Testis (tissue), 3 donors: ENCODE measurements around the gene RAPGEF5. TPM values are rescaled to one million over a fixed set of nuclear protein-coding genes. Genes with fewer than 3 reads are reported as not detected.

Experiments used
- DNase-seq: peaks from one replicate; pipeline ENCODE4 v3.0.0-alpha.2; 2019
- H3K27ac ChIP-seq, 2 donors: fragments of 200-600 bp; sonication (generic); one replicate each; pipeline ENCODE4 v1.5.1; 2019
- H3K27me3 ChIP-seq: fragments of 200-600 bp; sonication (generic); one replicate; pipeline ENCODE4 v1.5.1; 2019
- H3K36me3 ChIP-seq: fragments of 200-600 bp; sonication (generic); one replicate; pipeline ENCODE4 v1.5.1; 2017; ENCODE audit warnings: low read depth; ENCODE audit errors: missing control alignments
- H3K4me1 ChIP-seq: fragments of 200-600 bp; sonication (generic); one replicate; pipeline ENCODE4 v1.5.1; 2019
- H3K4me3 ChIP-seq, 2 donors: fragments of 200-600 bp; sonication (generic); one replicate each; pipeline ENCODE4 v1.5.1; 2017 to 2019
- H3K9me3 ChIP-seq: fragments of 200-600 bp; sonication (generic); one replicate; pipeline ENCODE4 v1.5.1; 2017
- CTCF ChIP-seq, 3 experiments: fragments of 450-650 bp in 2 of 3; fragments of 200-600 bp in 1 of 3; sonication (generic) in 1 of 3; IDR thresholded peaks; one replicate each; pipeline ENCODE4 v1.5.1; 2016 to 2019; ENCODE audit warnings: antibody characterized with exemption in 3 of 3, mild to moderate bottlenecking in 2 of 3, moderate library complexity in 1 of 3
- POLR2A ChIP-seq: fragments of 450-650 bp; IDR thresholded peaks from one replicate; pipeline ENCODE4 v1.6.1; 2017; ENCODE audit warnings: antibody characterized with exemption, mild to moderate bottlenecking, moderate library complexity
- WGBS, 2 donors: methylation state at CpG; one replicate each; pipeline ENCODE4 v1.1.5; 2018; 5-methylcytosine and 5-hydroxymethylcytosine counted together
- intact Hi-C: fragments of 100-400 bp; cut with DNase I; formaldehyde crosslinking; loops from one replicate; pipeline ENCODE4 v1.15.1; 2023; ENCODE audit warnings: low total_unique reads
- polyA plus RNA-seq: library from polyadenylated mRNA; stranded (reverse); fragments of 350-450 nt; fragmentation: Illumina TruSeq; extraction: RNeasy Lipid Tissue Mini Kit (QIAGEN cat#74804); gene quantifications from one replicate; pipeline ENCODE4 v1.2.3, GENCODE V29; 2014; ENCODE audit warnings: low read depth, low replicate concordance; ENCODE audit not compliant: insufficient read depth
- total RNA-seq, 2 donors: library from RNA; depleted of rRNA; stranded (reverse); fragments of >200 nt; gene quantifications; one replicate each; pipeline ENCODE4 v1.2.3, GENCODE V29; 2016

RAPGEF5 gene
- total and polyA plus RNA-seq, 3 donors from 2014 or later = 16.8 to 67.5 (median 63.8) TPM

- WGBS, 2 donors = 63 to 65% methylated on average over 3 of the region's 3 CpGs
- H3K27me3 ChIP-seq = no peaks in the 10 kb centered on the region
- no peak for DNase-seq
- H3K27ac ChIP-seq = no peak overlapping the region
- no peak overlapping the region for H3K4me3 ChIP-seq
- H3K9me3 ChIP-seq = no peaks in the 10 kb centered on the region
- no peak for TF ChIP-seq POLR2A
- no peak for TF ChIP-seq CTCF (IDR thresholded peaks at IDR 0.05)
- intact Hi-C loops = no loop called here
- H3K36me3 ChIP-seq = no peaks in the 10 kb centered on the region
- no peaks in the 10 kb centered on the region for H3K4me1 ChIP-seq
Observed at GRCh38 chr7:22124941-22125340, 232.0 kb downstream of the RAPGEF5 start.

DNA sequence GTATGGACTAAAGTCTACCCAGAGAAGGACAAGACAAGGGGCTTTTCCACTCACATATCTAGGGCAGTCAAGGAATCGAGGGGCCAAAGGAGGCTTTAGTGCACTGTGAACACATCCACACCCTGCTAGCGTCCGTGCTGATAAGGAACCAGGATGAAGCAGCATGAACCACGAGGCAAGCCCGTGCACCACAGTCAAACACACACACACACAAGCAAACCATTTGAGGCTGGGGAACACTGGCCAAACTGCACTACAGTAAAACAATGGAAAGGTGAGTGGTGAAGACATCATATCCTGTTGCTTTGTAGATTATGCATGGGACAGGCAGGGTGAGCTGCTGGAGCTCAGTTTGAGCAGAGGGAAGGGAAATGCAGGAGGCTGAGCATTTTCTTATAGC lies 233.8 kb downstream of the RAPGEF5 start:
- no peaks in the 10 kb centered on the region for H3K36me3 ChIP-seq
- no peak for DNase-seq
- H3K4me3 ChIP-seq = no peak overlapping the region
- intact Hi-C loops = no loop called here
- no peaks in the 10 kb centered on the region for H3K4me1 ChIP-seq
- TF ChIP-seq CTCF (IDR thresholded peaks at IDR 0.05) = no peak
- no peak for TF ChIP-seq POLR2A
- no peaks in the 10 kb centered on the region for H3K27me3 ChIP-seq
- no peak overlapping the region for H3K27ac ChIP-seq
- WGBS, 2 donors = 42 to 51% methylated on average over 5 of the region's 5 CpGs
- H3K9me3 ChIP-seq = no peaks in the 10 kb centered on the region

DNA sequence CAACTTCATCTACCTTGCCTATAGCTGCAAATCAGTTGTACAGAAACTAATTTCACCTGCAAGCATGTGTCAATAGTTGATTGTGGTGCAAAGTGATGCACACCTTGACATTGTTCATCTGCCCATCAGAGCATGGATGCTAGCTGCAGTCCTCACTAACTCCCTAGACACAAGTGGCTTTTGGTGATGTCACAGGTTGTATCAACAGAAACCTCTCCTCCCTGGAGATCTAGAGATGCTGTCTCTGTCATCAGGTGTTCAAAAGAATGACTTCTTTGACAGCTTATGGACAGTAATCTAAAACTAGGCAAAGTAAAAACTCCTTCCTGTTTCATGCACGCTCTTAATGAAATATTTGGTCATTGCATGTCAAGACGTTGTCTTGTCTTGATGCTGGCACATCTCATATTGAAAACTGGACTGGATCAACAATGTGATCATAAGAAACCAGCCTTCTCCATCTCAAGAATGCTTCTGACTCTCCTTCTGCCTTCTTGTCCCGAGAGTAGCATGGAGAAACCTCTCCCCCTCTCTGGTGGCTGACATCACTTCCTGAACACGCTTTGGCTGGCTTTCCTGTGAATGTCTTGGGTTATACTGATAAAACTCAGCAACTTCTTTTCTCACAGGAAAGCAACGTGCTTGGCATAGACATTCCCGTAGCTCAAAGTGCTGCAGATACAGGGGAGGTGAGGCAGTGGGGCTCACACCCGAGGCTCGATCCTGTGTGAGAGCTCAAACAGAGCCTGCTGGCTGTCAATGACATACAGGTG lies 235.1 kb downstream of the RAPGEF5 start:
- peak overlapping the region in 1 of 2 donors; percentile 41 for H3K27ac ChIP-seq
- TF ChIP-seq CTCF (IDR thresholded peaks at IDR 0.05) (no peak), POLR2A (no peak)
- H3K9me3 ChIP-seq = no peaks in the 10 kb centered on the region
- H3K4me1 ChIP-seq = no peaks in the 10 kb centered on the region
- intact Hi-C loops = no loop called here
- H3K4me3 ChIP-seq = no peak overlapping the region
- 46 to 55% methylated on average over 6 to 8 of the region's 8 CpGs for WGBS, 2 donors
- H3K36me3 ChIP-seq = no peaks in the 10 kb centered on the region
- peak; percentile 60 for DNase-seq
- no peaks in the 10 kb centered on the region for H3K27me3 ChIP-seq

DNA sequence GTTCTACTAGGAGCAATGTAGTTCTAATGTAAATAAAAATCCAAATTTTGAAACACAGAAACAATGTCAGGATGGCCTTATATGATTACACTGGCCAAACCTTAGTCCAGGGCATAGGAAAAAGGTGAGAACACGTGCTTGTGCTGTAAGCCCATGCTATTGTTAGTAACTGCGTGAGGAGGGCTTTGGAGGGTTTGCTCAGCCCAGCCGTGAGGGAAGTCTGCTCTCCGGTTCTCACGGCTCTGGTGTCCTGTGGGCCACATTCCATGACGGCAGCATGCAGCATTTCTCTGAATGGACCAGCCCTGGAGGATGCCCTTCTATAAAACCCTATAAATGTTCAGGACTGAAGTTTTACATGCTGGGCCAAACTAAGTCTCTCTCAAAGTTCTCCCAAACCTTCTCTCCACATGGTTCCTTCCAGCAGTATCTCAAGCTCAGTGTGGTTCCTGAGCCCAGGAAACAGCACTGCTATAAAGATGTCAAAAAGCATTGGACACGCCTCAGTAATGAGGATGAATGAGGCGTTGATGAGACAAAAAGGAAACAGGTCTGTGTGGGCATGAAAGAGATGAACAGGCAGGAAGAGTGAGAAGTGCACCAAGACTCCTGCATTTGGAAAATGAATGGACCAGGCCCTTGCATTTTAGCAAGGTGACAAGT lies 236.4 kb downstream of the RAPGEF5 start:
- no peaks in the 10 kb centered on the region for H3K4me1 ChIP-seq
- DNase-seq = no peak
- H3K9me3 ChIP-seq = no peaks in the 10 kb centered on the region
- no peak overlapping the region for H3K4me3 ChIP-seq
- WGBS, 2 donors = 89 to 91% methylated on average over 5 to 8 of the region's 8 CpGs
- no peaks in the 10 kb centered on the region for H3K36me3 ChIP-seq
- H3K27ac ChIP-seq = no peak overlapping the region
- H3K27me3 ChIP-seq = no peaks in the 10 kb centered on the region
- TF ChIP-seq POLR2A = no peak
- no peak for TF ChIP-seq CTCF (IDR thresholded peaks at IDR 0.05)
- intact Hi-C loops = no loop called here
